ENCODE data around the gene DLEU7.
A peak's percentile ranks its signal among the peaks of the same experiment; 100 is the strongest.

The DLEU7 gene

DNA sequence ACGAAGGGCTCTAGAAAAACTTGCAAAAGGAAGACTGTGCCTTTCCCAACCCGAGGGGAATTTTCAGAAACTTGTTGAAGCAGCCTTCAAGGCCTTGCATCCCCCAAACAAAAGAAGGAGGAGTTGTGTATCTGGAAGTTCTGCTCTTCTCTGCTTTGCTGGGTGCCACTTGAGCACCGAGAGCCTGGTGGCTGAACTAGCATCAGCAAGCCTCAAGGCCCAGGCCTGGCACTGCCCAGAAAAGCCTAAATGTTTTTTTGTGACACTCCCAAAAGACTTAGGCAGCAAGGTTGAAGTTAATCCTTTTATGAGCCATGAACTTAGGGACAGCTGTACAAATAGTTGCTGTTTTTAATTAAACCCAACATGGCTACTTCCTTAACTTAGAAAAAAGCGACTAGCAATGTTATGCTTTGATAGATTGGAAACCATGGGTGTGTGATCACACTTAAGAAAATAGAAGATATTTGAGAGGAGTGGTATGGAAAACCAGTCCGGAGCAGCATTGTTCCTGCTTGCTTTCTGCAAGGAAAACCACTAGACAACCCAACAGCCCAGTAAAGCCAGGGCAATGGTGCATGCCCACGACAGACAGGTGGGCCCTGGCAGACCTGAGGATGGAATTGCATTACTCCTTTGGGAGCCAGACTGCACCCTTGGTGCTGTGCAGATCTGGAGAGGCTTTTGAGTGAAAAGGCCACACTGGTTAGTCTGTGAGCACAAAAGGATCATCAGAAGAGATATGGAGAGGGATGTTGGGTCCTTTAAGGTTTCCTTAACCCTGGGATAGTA lies 788 bp upstream of the DLEU7 start:
- FAIRE-seq: no peak
- no peak for DNase-seq (ENCODE audit: insufficient read length, low spot score)

DNA sequence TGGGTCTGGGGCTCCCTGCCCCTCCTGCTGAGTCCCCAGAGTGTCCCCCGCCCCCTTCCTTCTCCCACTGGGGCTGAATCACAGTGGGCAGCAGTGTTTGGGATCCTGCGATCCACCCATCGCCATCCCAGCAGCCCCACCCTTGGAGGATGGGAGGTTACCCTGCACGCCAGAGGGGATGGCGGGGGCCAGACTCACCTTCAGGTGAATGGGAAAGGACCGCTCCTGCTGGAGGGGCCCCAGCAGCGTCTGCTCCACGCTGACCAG lies 569 bp downstream of the DLEU7 start:
- DNase-seq (ENCODE audit: insufficient read length, low spot score) (no peak), FAIRE-seq (no peak)

GRCh38 chr13:50842251-50842989 lies 1.1 kb downstream of the DLEU7 start:
- FAIRE-seq: no peak
- no peak for DNase-seq (ENCODE audit: insufficient read length, low spot score)

DNA sequence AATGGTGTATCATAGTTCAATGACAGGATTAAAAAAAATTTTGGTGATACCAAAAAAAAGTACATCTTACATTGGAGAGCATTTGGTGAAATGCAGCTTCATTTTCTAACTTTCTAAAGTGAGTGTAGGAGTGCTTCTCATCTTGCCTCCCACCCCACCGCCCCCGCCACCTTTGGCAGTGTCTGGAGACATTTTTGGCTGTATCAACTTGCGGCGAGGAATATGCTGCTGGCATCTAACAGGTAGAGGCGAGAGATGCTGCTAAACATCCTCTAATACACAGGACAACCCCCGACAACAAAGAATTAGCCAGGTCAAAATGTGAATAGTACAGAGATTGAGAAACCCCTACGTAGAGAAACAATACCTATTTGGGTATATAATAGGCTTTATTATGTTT lies 1.7 kb downstream of the DLEU7 start:
- no peak for DNase-seq (ENCODE audit: insufficient read length, low spot score)
- no peak for FAIRE-seq

- DNase-seq (ENCODE audit: insufficient read length, low spot score) (no peak), FAIRE-seq (no peak)
Observed at GRCh38 chr13:50840284-50840683, 3.2 kb downstream of the DLEU7 start.

DNA sequence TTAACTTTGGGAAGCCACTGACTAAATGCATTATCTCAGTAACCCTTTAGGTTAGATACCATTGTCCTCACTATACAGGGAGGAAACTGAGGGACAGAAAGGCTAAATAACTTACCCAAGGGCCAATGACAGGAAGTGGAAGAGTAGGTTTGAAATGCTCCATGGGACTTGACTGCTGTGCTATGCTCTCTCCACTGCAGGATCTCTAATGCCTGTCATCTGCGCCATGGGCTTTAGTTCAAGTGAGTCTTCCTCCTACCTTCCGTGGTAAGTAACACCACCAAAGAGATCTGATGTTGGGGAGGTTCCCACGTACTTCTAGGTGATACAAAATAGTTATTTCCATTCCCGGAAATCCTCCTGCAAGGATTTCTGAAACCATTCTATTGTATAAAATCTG lies 3.7 kb downstream of the DLEU7 start:
- no peak for DNase-seq (ENCODE audit: insufficient read length, low spot score)
- FAIRE-seq: no peak

DNA sequence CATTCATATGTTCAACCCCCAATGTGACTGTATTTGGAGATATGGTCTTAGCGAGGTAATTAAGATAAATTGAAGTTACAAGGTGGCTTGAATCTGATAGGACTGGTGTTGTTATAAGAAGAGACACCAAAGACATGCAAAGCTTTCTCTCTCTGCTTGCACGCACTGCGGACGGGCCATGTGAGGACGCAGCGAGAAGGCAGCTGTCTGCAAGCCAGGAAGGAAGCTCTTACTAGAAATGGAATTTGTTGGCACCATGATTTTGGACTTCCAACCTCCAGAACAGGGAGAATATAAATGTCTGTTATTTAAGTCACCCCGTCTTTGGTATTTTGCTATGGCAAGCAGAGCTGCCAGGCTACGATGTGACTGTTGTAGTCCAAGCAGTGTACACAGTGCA lies 4.8 kb downstream of the DLEU7 start:
- DNase-seq (ENCODE audit: insufficient read length, low spot score) (no peak), FAIRE-seq (no peak)

GRCh38 chr13:50838031-50838430 lies 5.5 kb downstream of the DLEU7 start:
- no peak for DNase-seq (ENCODE audit: insufficient read length, low spot score)
- no peak for FAIRE-seq

GRCh38 chr13:50831512-50831911 lies 12.0 kb downstream of the DLEU7 start:
- no peak for DNase-seq (ENCODE audit: insufficient read length, low spot score)
- no peak for FAIRE-seq

DNA sequence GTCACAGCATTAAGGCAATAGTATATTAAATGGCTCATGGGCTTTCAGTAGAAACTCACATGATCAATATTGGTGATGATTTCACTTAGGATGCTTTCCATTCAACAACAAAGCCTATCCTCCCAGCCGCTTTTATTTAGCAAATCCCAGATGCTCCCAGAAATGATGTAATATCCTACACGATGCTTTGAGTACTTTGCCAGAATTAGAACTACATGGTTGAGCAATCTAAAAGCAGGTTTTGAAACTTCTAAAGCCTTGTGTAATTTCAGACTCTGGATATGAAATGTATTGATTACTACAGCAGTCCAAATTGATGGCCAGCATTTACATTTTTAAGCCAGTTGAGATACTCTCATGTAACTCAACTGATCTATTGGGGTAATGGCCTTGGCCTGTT lies 13.6 kb downstream of the DLEU7 start:
- DNase-seq (ENCODE audit: insufficient read length, low spot score) (no peak), FAIRE-seq (no peak)

DNA sequence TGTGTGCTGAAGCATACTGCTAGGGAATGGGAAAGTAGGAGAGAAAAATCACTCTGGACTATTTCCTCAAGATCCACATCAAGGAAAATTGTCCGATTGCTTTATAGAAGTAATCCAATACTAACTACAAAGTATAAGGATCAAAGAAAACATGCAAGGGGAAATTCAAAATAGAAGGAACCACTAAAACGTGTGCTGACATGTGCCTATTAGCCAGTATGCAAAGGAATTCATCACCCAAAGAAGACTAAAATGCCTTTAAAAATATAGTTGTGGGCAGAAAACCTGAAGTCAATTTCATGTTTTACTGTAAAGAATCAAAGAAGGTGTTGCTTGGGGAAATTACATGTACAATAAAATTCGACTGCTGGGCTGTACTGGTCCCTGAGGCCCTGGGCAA lies 14.3 kb downstream of the DLEU7 start:
- FAIRE-seq: no peak
- no peak for DNase-seq (ENCODE audit: insufficient read length, low spot score)

DNA sequence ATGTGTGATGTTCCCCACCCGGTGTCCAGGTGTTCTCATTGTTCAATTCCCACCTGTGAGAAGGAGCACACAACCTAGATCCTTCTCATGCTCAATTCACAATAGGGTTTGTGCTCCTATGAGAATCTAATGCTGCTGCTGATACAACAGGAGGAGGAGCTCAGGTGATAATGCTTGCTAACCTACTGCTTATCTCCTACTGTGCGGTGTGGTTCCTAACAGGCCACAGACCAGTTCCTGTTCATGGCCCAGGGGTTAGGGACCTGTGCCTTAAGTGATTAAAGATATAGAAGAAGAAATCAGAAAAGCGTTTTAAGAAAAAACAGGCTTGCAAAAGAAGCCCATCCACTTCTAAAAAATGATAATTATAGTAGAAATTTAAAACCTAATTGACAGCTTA lies 17.5 kb downstream of the DLEU7 start:
- no peak for FAIRE-seq
- DNase-seq (ENCODE audit: insufficient read length, low spot score): no peak

- FAIRE-seq (no peak), DNase-seq (ENCODE audit: insufficient read length, low spot score) (no peak)
Observed at GRCh38 chr13:50812242-50812641, 31.2 kb downstream of the DLEU7 start.

- DNase-seq (ENCODE audit: insufficient read length, low spot score) (peak; percentile 31), FAIRE-seq (peak; percentile 98)
Observed at GRCh38 chr13:50810998-50811397, 32.5 kb downstream of the DLEU7 start.

DNA sequence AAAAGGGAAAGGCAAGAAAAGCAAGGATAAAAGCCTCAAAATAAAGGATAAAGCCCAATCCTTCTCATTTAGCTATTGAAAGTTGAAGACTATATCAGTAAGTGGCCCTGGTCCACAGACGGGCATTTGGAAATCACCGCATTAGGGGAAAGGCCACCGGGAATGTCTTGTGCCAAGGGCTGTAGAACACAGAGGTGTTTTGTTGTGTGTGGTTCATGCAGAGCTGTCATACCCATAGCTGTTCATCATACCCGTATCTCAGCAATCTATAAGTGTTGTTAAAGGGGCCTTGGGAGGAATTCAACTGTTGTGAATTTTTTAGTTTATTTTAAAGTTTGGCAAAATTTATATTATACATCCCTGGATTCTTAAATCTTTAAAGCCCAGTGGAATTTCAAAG lies 33.0 kb downstream of the DLEU7 start:
- FAIRE-seq: peak; percentile 63

DNA sequence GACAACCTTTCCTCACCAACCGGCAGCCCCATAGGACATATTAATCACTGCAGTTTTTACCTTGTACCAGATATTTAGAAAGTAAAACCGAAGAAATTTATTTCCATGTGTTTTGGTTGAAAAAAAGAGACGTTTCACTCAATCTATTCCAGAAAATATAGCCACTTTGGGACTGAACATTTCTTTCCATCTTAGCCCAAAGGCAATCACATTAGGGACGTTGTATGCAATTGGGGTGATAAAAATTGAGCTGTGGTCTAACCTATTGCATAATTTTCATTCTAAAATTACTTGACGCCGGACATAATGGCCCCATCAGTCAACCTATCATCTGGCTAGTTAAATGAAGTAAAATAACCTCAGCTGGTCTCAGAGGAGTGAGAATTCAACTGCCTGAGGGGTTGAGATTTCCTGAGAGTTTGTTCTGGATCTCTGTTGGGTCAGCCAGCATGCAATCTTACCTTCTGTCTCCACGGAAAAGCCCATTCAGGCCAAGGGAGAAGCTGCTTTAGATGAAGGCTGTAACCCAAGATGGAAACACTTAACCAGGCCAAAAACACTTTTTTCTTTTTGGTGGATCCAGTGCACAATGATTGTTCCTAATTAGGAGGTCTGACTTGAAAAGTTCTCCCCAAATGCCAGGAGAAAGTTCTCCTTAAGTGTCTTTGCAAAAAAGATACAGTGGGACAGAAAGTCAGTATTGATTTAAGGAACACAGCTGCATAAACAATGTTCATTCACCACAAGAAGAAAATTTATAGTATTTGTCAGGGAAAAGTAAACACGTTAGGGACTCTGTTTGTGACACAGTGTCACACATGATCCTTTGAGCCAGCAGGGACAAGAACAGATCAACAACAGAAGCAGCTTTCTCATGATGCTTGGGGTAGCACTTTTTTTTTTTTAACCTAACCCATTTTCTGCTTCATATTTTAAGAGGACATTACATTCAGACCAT lies 34.1 kb downstream of the DLEU7 start:
- DNase-seq (ENCODE audit: insufficient read length, low spot score): no peak
- no peak for FAIRE-seq

More for the DNA sequence above, 33.0 kb downstream of the DLEU7 start:
- DNase-seq (ENCODE audit: insufficient read length, low spot score): no peak

GRCh38 chr13:50805805-50806204 lies 37.7 kb downstream of the DLEU7 start:
- FAIRE-seq (peak; percentile 14), DNase-seq (ENCODE audit: insufficient read length, low spot score) (no peak)

- peak; percentile 28 for DNase-seq (ENCODE audit: insufficient read length, low spot score)
- FAIRE-seq: peak; percentile 99
Observed at GRCh38 chr13:50801087-50801931, 42.2 kb downstream of the DLEU7 start.

GRCh38 chr13:50800091-50800739 lies 43.3 kb downstream of the DLEU7 start:
- FAIRE-seq (peak; percentile 44), DNase-seq (ENCODE audit: insufficient read length, low spot score) (no peak)

DNA sequence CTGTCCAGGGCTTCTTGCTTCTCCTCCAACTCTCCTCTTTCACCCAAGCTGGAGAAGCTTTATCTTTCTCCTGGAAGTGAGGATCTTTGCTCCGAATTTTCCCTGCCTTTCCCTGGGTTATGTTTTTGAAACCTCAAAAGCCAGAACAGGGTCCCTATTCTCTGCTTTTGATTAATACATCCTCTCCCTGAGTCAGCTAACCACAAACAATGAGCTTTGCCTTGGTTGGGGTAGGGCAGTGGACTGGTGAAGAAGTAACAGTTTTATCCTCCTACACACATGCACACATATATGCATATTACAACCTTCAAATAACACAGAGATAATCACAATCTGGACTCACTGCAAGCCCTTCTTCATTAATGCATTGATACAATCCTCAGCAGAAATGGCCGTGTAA lies 44.6 kb downstream of the DLEU7 start:
- FAIRE-seq (no peak), DNase-seq (ENCODE audit: insufficient read length, low spot score) (no peak)

Measured in GM19239 (cell line).